Calu3 (cell line): ENCODE data around the gene MAPRE3. TPM values are rescaled to one million over a fixed set of nuclear protein-coding genes. Genes with fewer than 3 reads are reported as not detected.
A peak's percentile ranks its signal among the peaks of the same experiment; 100 is the strongest.

ENCODE experiments used
- BruUV-seq: library from RNA; stranded (reverse); fragments of 400-500 nt; replicated peaks from 2 replicates; lab custom pipeline; 2021; lab: Mats Ljungman, UMichigan
- CTCF ChIA-PET: fragments of 300-600 bp; sonication (Branson Sonifier 250); formaldehyde crosslinking; loops from one replicate; lab custom pipeline; 2022; ENCODE audit warnings: antibody characterized with exemption; lab: Charles Lee
- DNase-seq: peaks from one replicate; pipeline ENCODE4 v3.0.0; 2022
- H3K27ac Mint-ChIP-seq: one replicate; pipeline ENCODE4 v1.8.0; 2022; ENCODE audit warnings: mixed read lengths; ENCODE audit not compliant: unreplicated experiment
- H3K27me3 Mint-ChIP-seq: one replicate; pipeline ENCODE4 v1.8.0; 2022; ENCODE audit warnings: mixed read lengths; ENCODE audit not compliant: unreplicated experiment
- H3K36me3 Mint-ChIP-seq: one replicate; pipeline ENCODE4 v1.8.0; 2022; ENCODE audit warnings: mild to moderate bottlenecking, moderate library complexity, mixed read lengths; ENCODE audit not compliant: insufficient read depth, unreplicated experiment
- H3K4me1 Mint-ChIP-seq: one replicate; pipeline ENCODE4 v1.8.0; 2022; ENCODE audit warnings: mild to moderate bottlenecking, low read depth, mixed read lengths; ENCODE audit not compliant: unreplicated experiment
- H3K4me3 Mint-ChIP-seq: one replicate; pipeline ENCODE4 v1.8.0; 2022; ENCODE audit warnings: mild to moderate bottlenecking, low read depth, moderate library complexity, mixed read lengths; ENCODE audit not compliant: unreplicated experiment
- H3K9me3 Mint-ChIP-seq: one replicate; pipeline ENCODE4 v1.8.0; 2022; ENCODE audit warnings: low read depth, mixed read lengths; ENCODE audit not compliant: unreplicated experiment
- intact Hi-C: fragments of 100-400 bp; cut with micrococcal nuclease; formaldehyde crosslinking; loops from one replicate; pipeline ENCODE4 v1.10.0; 2022; ENCODE audit not compliant: unreplicated experiment
- total RNA-seq: library from RNA; stranded (reverse); gene quantifications from 2 replicates; pipeline ENCODE4 v1.2.3, GENCODE V29; 2022
- TF ChIP-seq, protein P1 (sequence below): fragments of 200-600 bp; IDR thresholded peaks from one replicate; pipeline ENCODE4 v1.8.0; 2022; ENCODE audit warnings: antibody characterized with exemption; ENCODE audit not compliant: unreplicated experiment

The MAPRE3 gene
- total RNA-seq, 1 experiment from 2014 or later = 11.1 TPM

DNA sequence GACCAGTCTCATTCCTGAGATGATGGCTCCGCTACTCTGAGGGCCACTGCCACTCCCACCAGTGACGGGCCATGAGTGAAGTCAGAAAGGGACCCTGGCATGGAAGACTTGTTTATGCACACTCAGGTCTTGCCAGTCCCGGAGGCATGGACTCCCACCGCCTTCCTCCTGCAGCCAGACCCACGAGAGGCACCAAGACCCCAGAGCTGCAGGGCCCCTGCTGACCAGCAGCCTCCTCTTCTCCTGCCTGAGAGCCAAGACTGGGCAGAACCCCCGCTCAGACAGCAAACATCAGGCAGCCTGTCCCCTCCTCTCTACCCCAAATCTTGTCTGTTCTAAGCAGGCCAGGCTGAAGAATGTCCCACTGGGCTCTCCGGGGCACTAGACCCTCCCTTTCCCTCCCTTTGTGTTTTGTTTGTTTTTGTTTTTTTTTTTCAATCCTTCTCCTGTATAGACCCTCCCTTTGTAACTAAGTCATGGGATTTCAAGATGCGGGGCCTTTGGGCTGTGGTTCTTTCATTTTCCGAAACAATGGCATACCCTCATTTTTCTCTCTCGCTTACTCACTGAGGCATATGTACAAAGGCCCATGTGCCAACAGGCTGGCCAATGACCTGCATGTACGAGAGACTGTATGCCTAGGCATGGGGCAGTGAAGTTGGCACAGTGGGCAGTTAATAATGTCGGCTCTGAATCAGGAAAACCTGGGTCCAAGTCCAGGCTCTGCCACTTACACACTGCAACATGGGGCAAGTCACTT lies 24.3 kb upstream of the MAPRE3 start:
- Mint-ChIP-seq H3K27me3 (peaks cover 79% of the 10 kb centered on the region), H3K27ac (no peak overlapping the region), H3K9me3 (no peaks in the 10 kb centered on the region), H3K36me3 (no peaks in the 10 kb centered on the region), H3K4me3 (no peak overlapping the region), H3K4me1 (no peaks in the 10 kb centered on the region)
- TF ChIP-seq, protein P1, sequence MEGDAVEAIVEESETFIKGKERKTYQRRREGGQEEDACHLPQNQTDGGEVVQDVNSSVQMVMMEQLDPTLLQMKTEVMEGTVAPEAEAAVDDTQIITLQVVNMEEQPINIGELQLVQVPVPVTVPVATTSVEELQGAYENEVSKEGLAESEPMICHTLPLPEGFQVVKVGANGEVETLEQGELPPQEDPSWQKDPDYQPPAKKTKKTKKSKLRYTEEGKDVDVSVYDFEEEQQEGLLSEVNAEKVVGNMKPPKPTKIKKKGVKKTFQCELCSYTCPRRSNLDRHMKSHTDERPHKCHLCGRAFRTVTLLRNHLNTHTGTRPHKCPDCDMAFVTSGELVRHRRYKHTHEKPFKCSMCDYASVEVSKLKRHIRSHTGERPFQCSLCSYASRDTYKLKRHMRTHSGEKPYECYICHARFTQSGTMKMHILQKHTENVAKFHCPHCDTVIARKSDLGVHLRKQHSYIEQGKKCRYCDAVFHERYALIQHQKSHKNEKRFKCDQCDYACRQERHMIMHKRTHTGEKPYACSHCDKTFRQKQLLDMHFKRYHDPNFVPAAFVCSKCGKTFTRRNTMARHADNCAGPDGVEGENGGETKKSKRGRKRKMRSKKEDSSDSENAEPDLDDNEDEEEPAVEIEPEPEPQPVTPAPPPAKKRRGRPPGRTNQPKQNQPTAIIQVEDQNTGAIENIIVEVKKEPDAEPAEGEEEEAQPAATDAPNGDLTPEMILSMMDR = no peak
- CTCF ChIA-PET = no interaction called here
- no peak for DNase-seq
- intact Hi-C loops = loop anchor here (10.0 kb wide), 1 partner anchor 341 kb away; no protein-coding TSS in a partner anchor
- BruUV-seq = no TSS peak

DNA sequence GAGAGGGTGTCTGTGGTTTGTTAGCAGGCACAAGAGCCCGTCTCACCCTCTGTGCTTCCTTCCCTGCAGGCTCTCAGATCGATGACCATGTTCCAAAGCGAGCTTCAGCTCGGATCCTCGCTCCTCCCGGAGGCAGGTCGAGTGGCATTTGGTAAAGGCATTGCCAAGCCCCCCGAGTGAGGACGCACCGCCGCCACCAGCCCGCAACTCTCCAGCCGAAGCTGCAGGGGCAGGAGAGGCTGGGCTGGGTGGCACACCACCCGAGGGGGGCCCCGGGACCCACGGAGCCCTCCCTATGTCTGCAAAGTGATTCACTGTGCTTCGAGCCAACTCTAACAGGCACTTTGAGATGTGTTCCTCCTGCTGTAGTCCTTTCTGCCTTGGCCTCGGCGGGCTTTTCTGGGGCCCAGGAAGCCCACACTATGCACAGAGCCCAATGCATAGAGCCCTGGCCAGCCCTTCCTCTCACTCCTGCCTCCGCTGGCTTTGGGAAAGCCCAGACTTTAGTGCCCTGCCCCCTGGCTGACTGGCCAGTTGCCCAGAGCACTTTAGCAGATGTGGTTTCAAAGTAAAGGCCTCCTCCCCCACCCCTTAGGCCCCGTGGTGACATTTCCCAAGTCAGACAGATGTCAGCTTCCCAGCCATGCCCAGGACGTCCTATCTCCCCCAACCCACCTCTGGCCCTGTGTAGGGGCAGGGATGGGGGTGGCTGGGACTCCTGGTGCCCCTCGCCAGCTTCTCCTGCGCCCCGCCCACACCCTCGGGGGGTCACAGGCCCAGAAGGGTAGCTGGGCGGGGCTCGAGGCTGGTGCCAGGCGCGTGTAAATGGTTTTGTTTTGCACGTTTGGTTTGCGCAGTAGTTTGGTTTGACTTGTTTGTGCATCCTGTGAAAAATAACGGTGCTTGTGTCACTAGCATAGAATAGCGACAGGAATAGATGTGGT lies 23.3 kb upstream of the MAPRE3 start:
- H3K36me3 Mint-ChIP-seq = no peaks in the 10 kb centered on the region

DNA sequence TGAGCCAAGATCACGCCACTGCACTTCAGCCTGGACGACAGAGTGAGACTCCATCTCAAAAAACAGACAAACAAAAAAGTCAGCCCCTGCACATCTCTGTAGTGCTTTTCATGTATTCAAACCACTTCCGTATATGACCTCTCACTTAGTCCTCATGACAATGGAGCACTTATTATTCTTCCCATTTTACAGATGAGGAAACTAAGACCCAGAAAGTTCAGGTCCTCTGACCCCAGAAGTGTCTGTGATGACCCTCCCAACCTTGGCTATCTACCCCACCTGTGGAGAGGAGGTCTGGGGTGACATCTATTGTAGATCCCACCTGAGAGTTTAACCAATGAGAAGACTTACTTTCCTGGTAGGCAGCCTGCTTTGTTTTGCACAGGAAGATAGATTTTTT lies 21.6 kb upstream of the MAPRE3 start:
- BruUV-seq = no TSS peak
- Mint-ChIP-seq H3K4me1 (no peaks in the 10 kb centered on the region), H3K27me3 (peaks cover 73% of the 10 kb centered on the region), H3K4me3 (no peak overlapping the region), H3K27ac (no peak overlapping the region), H3K9me3 (no peaks in the 10 kb centered on the region), H3K36me3 (no peaks in the 10 kb centered on the region)
- intact Hi-C loops = loop anchor here (10.0 kb wide), 1 partner anchor 344 kb away; no protein-coding TSS in a partner anchor
- TF ChIP-seq, protein P1 = no peak
- CTCF ChIA-PET = no interaction called here
- no peak for DNase-seq

More for the DNA sequence above, 23.3 kb upstream of the MAPRE3 start:
- H3K9me3 Mint-ChIP-seq = no peaks in the 10 kb centered on the region
- CTCF ChIA-PET = interaction anchor here (0.6 kb wide), 1 partner anchor 116 kb away, joined by 4 read pairs; no protein-coding TSS in a partner anchor
- intact Hi-C loops = loop anchor here (10.0 kb wide), 1 partner anchor 342 kb away; no protein-coding TSS in a partner anchor
- no peak overlapping the region for H3K27ac Mint-ChIP-seq
- peaks cover 81% of the 10 kb centered on the region for H3K27me3 Mint-ChIP-seq
- peak; percentile 52 for DNase-seq
- no peak overlapping the region for H3K4me3 Mint-ChIP-seq
- H3K4me1 Mint-ChIP-seq = no peaks in the 10 kb centered on the region
- TF ChIP-seq, protein P1 = no peak
- no TSS peak for BruUV-seq

DNA sequence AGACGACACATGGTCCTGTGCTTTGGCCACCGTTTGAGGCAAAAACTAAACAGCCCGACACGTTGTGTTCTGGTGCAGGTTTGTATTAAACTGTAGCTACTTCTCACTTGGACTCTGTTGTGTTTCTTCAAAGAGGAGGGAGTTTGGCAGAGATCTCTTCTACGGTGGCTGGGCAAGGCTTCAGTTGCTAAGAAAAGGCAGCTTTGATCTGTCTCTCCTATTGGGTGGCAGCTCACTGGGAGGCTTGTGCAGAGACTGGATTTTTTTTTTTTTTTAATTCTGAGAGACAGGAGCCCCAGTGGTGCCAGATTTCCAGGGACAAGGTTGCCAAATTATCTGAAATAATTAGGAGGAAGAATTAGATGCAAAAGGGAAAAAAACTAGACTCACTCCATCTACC lies 20.2 kb upstream of the MAPRE3 start:
- Mint-ChIP-seq H3K4me3 (no peak overlapping the region), H3K27me3 (peaks cover 79% of the 10 kb centered on the region), H3K36me3 (no peaks in the 10 kb centered on the region), H3K9me3 (no peaks in the 10 kb centered on the region), H3K27ac (no peak overlapping the region), H3K4me1 (no peaks in the 10 kb centered on the region)
- CTCF ChIA-PET = no interaction called here
- TF ChIP-seq, protein P1 = no peak
- DNase-seq = no peak
- no TSS peak for BruUV-seq
- intact Hi-C loops = no loop called here
